Endothelial cell of umbilical vein (primary cell): ENCODE results near the gene NAMPT. TPM values are rescaled to one million over a fixed set of nuclear protein-coding genes. Genes with fewer than 3 reads are reported as not detected.

Source experiments
- BruUV-seq: library from RNA; stranded (reverse); fragments of 400-500 nt; replicated peaks from 2 replicates; lab custom pipeline; 2021; lab: Mats Ljungman, UMichigan
- CTCF ChIA-PET: fragments of 300-600, 350-600 bp; sonication (Branson Sonifier 250); formaldehyde crosslinking; loops from one replicate; lab custom pipeline; 2021; ENCODE audit warnings: antibody characterized with exemption, inconsistent platforms; lab: Charles Lee
- POLR2A ChIA-PET: fragments of 300-600, 350-600 bp; sonication (Branson Sonifier 250); formaldehyde crosslinking; loops from one replicate; lab custom pipeline; 2021; ENCODE audit warnings: antibody characterized with exemption, inconsistent platforms; lab: Charles Lee
- DNase-seq: peaks from one replicate; pipeline ENCODE4 v3.0.0-alpha.2; 2011; ENCODE audit warnings: low read depth, low spot score
- FAIRE-seq: peaks from 2 replicates; lab custom pipeline; 2011; peaks lifted over from hg19 to GRCh38; lab: Jason Lieb, UNC
- H2AFZ ChIP-seq: 2 replicates; pipeline ENCODE4 v1.6.0; 2012; ENCODE audit warnings: low read depth, low read length, control low read depth, inconsistent platforms
- H3K27ac ChIP-seq: 2 replicates; pipeline ENCODE4 v1.5.1; 2011; ENCODE audit warnings: low read depth, mild to moderate bottlenecking, control low read depth, low read length, moderate library complexity; ENCODE audit not compliant: insufficient read depth
- H3K27me3 ChIP-seq, 2 experiments: 2 replicates each; pipeline versions ENCODE4 v1.6.0 to v1.6.1; 2011; ENCODE audit warnings: low read length in 2 of 2, mixed read lengths in 1 of 2; ENCODE audit not compliant: control insufficient read depth in 2 of 2, insufficient read depth in 2 of 2
- H3K36me3 ChIP-seq, 2 experiments: 2 replicates in 1 of 2; 3 replicates in 1 of 2; pipeline ENCODE4 v1.5.1; 2011; ENCODE audit warnings: low read length in 2 of 2, mild to moderate bottlenecking in 1 of 2, moderate library complexity in 1 of 2; ENCODE audit not compliant: control insufficient read depth in 2 of 2, insufficient read depth in 2 of 2; ENCODE audit errors: extremely low read depth in 1 of 2
- H3K4me1 ChIP-seq: 3 replicates; pipeline ENCODE4 v1.5.1; 2011; ENCODE audit warnings: mild to moderate bottlenecking, low read length; ENCODE audit not compliant: control insufficient read depth, insufficient read depth; ENCODE audit errors: extremely low read depth
- H3K4me2 ChIP-seq: 2 replicates; pipeline ENCODE4 v1.6.1; 2011; ENCODE audit warnings: low read length, control low read depth, mixed read lengths; ENCODE audit not compliant: insufficient read depth
- H3K4me3 ChIP-seq, 3 experiments: fragments of 200-600 bp in 1 of 3; sonication (generic), shearing (Covaris generic) in 1 of 3; replicated peaks in 1 of 3; 2 replicates each; pipeline ENCODE4 v1.5.1; 2011 to 2016; ENCODE audit warnings: control low read depth in 3 of 3, low read length in 3 of 3, mild to moderate bottlenecking in 2 of 3, inconsistent platforms in 1 of 3, low read depth in 1 of 3, moderate library complexity in 1 of 3; ENCODE audit not compliant: insufficient read depth in 1 of 3
- H3K79me2 ChIP-seq: 2 replicates; pipeline ENCODE4 v1.6.0; 2012; ENCODE audit warnings: low read length, inconsistent platforms; ENCODE audit not compliant: control insufficient read depth, insufficient read depth
- H3K9ac ChIP-seq: replicated peaks from 2 replicates; pipeline ENCODE3; 2011; ENCODE audit warnings: low read length, control low read depth; ENCODE audit not compliant: insufficient read depth; ENCODE audit errors: extremely low read depth
- H3K9me1 ChIP-seq: replicated peaks from 3 replicates; pipeline ENCODE4 v1.6.0; 2011; ENCODE audit warnings: mild to moderate bottlenecking, low read length; ENCODE audit not compliant: control insufficient read depth, insufficient read depth; ENCODE audit errors: extremely low read depth
- H3K9me3 ChIP-seq: replicated peaks from 2 replicates; pipeline ENCODE4 v1.5.1; 2012; ENCODE audit warnings: low read length, inconsistent platforms; ENCODE audit not compliant: control insufficient read depth, insufficient read depth
- H4K20me1 ChIP-seq: replicated peaks from 2 replicates; pipeline ENCODE3; 2011; ENCODE audit warnings: mild to moderate bottlenecking, low read length; ENCODE audit not compliant: control insufficient read depth, insufficient read depth; ENCODE audit errors: extremely low read depth
- CTCF ChIP-seq, 2 donors: IDR thresholded peaks; 1 replicate in 1 of 2; 2 replicates in 1 of 2; pipeline ENCODE4 v1.5.1; 2011; ENCODE audit warnings: low read length in 2 of 2, mild to moderate bottlenecking in 2 of 2, moderate library complexity in 2 of 2, control low read depth in 1 of 2, inconsistent platforms in 1 of 2, low read depth in 1 of 2; ENCODE audit not compliant: insufficient read depth in 1 of 2; ENCODE audit errors: extremely low read depth in 1 of 2
- EZH2 ChIP-seq: IDR thresholded peaks from 2 replicates; pipeline ENCODE4 v1.6.1; 2012; ENCODE audit warnings: borderline replicate concordance, low read depth, mild to moderate bottlenecking, moderate library complexity, low read length, inconsistent platforms; ENCODE audit not compliant: severe bottlenecking
- FOS ChIP-seq: IDR thresholded peaks from 2 replicates; pipeline ENCODE4 v1.6.1; 2011; ENCODE audit warnings: mild to moderate bottlenecking, low read length, moderate library complexity, borderline replicate concordance; ENCODE audit not compliant: insufficient read depth
- GATA2 ChIP-seq: IDR thresholded peaks from 2 replicates; pipeline ENCODE4 v1.7.0; 2011; ENCODE audit warnings: low read depth, mild to moderate bottlenecking, moderate library complexity, mixed read lengths, low read length; ENCODE audit not compliant: insufficient read length, insufficient read depth
- JUN ChIP-seq: IDR thresholded peaks from 2 replicates; pipeline ENCODE4 v1.6.1; 2011; ENCODE audit warnings: borderline replicate concordance, low read depth; ENCODE audit not compliant: insufficient read length, insufficient read depth
- MAX ChIP-seq: IDR thresholded peaks from 2 replicates; pipeline ENCODE4 v1.6.1; 2011; ENCODE audit not compliant: insufficient read depth, insufficient read length
- MYC ChIP-seq: IDR thresholded peaks from one replicate; pipeline ENCODE4 v1.6.1; 2011; ENCODE audit warnings: mild to moderate bottlenecking, low read depth, low read length
- POLR2A ChIP-seq: IDR thresholded peaks from 2 replicates; pipeline ENCODE4 v1.6.1; 2012; ENCODE audit warnings: low read depth, mild to moderate bottlenecking, control low read depth, low read length
- POLR2AphosphoS5 ChIP-seq: IDR thresholded peaks from 2 replicates; pipeline ENCODE4 v1.6.1; 2012; ENCODE audit warnings: low read depth, mild to moderate bottlenecking, control low read depth, low read length, moderate library complexity; ENCODE audit not compliant: insufficient read depth
- dilution Hi-C: fragments of 300-500 bp; cut with MboI; formaldehyde crosslinking; loops from one replicate; pipeline ENCODE4 v1.15.0; 2019; ENCODE audit warnings: low sequenced_read_pairs; ENCODE audit not compliant: extremely low pct_ligation_motif_present
- intact Hi-C: fragments of 100-400 bp; cut with micrococcal nuclease; formaldehyde crosslinking; loops from one replicate; pipeline ENCODE4 v1.10.0; 2022
- polyA plus RNA-seq, 4 experiments: library from polyadenylated mRNA; depleted of rRNA in 3 of 4; stranded (reverse) in 3 of 4; unstranded in 1 of 4; fragments of >200 nt; gene quantifications; 2 replicates each; pipeline versions ENCODE4 v1.2.1 to v1.2.3, GENCODE V29; 2011 to 2012; ENCODE audit warnings: missing spikeins in 1 of 4
- total RNA-seq: library from RNA; stranded (reverse); gene quantifications from 2 replicates; pipeline ENCODE4 v1.2.3, GENCODE V29; 2021

Gene NAMPT
- total and polyA plus RNA-seq, 2 donors (not counting 3 experiments of a cell fraction or from before 2014, with no cell fraction given), result 17.5 to 133 TPM

- Histone ChIP-seq H3K27ac (no peak overlapping the region), H3K9ac (no peak overlapping the region), H3K79me2 (peaks cover 5% of the 10 kb centered on the region), H3K36me3 (peaks cover 17 to 38% of the 10 kb centered on the region in 2 experiments), H3K4me1 (no peaks in the 10 kb centered on the region), H3K27me3 (no peaks in the 10 kb centered on the region), H2AFZ (no peak overlapping the region), H4K20me1 (no peaks in the 10 kb centered on the region), H3K4me2 (no peak overlapping the region), H3K4me3 (no peak overlapping the region), H3K9me1 (no peaks in the 10 kb centered on the region), H3K9me3 (no peaks in the 10 kb centered on the region)
- BruUV-seq, result no TSS peak
- DNase-seq (no peak), FAIRE-seq (no peak)
- TF ChIP-seq CTCF (IDR thresholded peaks at IDR 0.05; ENCODE audit: extremely low read depth in 1 of 2, insufficient read depth in 1 of 2, low read depth in 1 of 2, low read length in 2 of 2) (no peak), JUN (no peak), MAX (no peak), POLR2A (no peak), GATA2 (no peak), EZH2 (no peak), FOS (no peak), MYC (no peak), POLR2AphosphoS5 (no peak)
- dilution Hi-C loops (no loop called here), intact Hi-C loops (loop anchor here (5.0 kb wide), 1 partner anchor 83 kb away; no protein-coding TSS in a partner anchor)
- ChIA-PET POLR2A (no interaction called here), CTCF (interaction anchor here (0.6 to 4.2 kb wide), 5 partner anchors 13 to 401 kb away, joined by 3 to 23 read pairs (median 3); partner anchors contain the start of gene CCDC71L)
These were observed 24.6 kb downstream of the NAMPT start for GRCh38 chr7:106260136-106260561.
